ENCODE data around the gene INAVA.

INAVA gene

GRCh38 chr1:200875416-200875815, 19.3 kb upstream of the INAVA start:
- DNase-seq (ENCODE audit: low read depth), result no peak

- no peak for DNase-seq (ENCODE audit: low read depth)
Measured at GRCh38 chr1:200877010-200877409, 17.7 kb upstream of the INAVA start.

DNA sequence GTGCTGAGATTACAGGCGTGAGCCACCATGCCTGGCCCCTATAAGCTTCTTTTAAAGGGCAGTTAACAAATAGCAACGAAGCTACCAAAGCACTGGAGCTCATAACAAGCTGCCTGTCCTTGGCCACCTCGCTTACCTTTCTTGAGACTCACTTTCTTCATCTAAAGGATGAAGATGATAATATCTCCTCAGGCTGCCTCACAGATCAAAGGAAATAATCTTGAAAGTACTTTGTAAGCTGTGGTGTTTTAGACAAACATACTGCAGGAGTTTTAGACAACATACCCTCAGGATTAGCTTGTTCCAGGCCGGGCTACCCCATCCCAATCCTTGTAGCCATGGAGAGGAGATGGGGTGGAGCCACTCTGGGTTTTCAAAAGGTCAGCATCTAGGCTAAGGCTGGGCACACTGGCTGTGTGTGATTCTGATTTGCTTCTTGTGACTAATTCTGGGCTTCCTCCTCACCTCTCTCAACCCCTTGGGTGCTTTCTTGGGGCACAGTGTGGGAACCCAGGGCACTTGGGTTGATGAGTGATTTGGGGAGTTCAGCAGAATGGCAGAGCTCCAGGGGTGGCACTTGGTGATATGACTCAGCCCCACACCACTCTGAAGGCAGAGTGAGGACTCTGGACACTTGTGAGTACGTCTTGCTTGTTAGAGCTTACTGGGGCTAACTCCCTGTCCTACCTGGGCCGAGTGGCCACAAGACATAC, 16.7 kb upstream of the INAVA start:
- peak; percentile 21 for DNase-seq (ENCODE audit: low read depth)

- no peak for DNase-seq (ENCODE audit: low read depth)
Measured at GRCh38 chr1:200880212-200880611, 14.5 kb upstream of the INAVA start.

DNA sequence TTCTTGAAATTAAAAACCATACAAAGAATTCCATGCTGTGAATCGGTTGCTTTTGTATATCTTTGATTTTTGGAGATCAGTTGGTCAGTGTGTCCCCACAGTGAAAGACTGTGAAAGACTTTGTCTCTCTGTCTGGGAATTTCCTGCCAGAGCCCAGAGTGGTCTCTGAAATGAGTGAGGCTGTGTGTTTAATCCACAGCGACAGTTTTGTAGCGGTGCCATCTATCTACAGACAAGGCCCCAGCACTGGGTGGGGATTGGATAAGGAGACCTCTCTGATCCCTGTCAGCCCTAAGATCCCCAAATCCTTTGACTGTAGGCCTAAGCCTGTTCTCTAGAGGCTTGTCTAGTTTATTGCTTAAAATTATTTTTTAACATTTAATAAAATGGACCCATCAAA, 11.6 kb upstream of the INAVA start:
- no peak for DNase-seq (ENCODE audit: low read depth)

- DNase-seq (ENCODE audit: low read depth), result no peak
Measured at GRCh38 chr1:200885623-200886402, 8.9 kb upstream of the INAVA start.

GRCh38 chr1:200886594-200886993, 8.1 kb upstream of the INAVA start:
- no peak for DNase-seq (ENCODE audit: low read depth)

GRCh38 chr1:200887036-200887435, 7.7 kb upstream of the INAVA start:
- no peak for DNase-seq (ENCODE audit: low read depth)

DNA sequence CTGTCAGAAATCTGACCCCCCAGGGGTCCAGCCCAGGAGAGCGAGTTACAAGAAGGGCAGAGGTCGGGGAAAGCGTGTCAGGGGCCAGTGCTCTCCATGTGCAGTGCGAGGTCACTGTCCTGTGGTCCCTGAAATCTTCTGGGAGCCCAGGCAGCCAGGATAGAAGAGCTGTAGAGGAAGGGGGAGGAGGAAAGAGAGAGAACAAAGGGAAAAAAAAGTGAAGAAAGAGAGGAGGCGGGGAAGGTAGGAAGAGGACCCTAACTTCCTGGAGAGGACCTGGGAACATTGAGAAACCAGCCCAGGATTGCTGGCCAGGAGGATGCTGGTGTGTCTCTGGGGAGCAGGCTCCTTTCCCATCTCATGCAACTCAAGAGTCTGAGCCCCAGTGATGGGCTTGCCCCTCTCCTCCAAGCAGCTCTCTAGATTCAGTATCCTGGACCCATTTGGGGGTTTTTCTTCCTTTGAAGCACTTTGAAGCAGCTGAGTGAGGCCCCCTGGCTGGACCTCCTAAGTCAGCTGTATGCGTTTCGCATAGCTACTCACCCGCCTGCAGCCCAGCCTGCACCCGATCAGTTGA, 6.8 kb upstream of the INAVA start:
- DNase-seq (ENCODE audit: low read depth), result no peak

DNA sequence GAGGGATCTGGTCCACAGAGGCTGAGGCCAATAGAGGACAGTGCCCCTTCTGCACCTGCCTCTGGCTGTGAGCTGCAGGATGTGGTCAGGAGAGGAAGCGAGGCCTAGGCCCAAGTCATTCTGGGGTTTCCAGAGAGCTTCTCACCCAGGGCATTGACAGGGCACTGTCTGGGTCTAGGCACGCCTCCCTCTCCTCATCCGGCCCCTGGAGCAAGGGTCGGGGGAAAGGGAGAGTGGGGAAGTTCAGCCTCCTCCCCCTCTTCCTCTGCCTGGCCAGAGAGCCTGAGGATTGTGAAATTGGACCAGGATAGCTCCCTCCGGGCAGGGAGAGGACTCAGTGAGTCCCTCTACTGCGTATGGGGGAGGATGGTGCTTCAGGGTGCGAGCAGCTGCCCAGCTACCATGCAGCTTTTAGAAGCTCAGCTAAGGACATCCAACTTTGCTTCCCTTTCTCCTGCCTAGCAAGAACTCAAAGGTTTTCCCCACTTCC, 6.3 kb upstream of the INAVA start:
- peak; percentile 43 for DNase-seq (ENCODE audit: low read depth)

DNA sequence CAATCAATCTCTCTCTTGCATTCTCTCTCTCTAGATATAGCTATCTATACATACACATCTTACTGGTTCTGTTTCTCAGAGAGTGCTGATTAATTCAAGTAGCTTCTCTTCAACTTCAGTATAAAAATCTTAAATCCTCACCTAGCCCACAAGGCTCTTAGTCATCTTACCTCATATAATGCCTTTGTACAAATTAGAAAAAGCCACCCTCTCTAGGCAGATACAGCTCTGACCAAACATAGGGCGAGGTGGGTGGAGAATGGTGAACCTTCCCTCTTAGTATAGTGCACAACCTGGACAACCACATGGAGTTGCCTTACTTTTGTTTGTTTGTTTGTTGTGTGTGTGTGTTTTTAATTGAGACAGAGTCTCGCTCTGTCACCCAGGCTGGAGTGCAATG, 5.1 kb upstream of the INAVA start:
- DNase-seq (ENCODE audit: low read depth), result no peak

- no peak for DNase-seq (ENCODE audit: low read depth)
Measured at GRCh38 chr1:200890027-200890426, 4.7 kb upstream of the INAVA start.

- DNase-seq (ENCODE audit: low read depth), result no peak
Measured at GRCh38 chr1:200890818-200891773, 3.6 kb upstream of the INAVA start.

DNA sequence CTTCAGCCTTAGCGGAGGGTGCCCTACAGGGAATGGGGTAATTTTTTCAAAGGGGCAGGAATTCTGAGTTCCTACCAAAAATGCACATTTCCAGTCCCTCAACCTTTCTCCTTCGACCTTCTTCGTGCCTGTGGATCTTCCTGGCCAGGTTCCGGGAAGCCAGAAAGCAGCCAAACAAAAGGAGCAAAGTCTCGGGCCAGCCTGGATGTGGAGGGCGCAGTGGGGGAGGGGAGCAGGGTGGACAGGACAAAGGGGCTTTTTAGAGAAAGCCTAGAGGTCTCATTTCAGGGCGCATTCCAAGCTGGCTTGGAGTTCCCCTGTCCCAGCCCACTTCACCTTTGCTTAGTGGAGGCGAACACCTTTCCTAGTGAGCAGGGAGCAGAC, 2.9 kb upstream of the INAVA start:
- DNase-seq (ENCODE audit: low read depth), result no peak

GRCh38 chr1:200892546-200892945, 2.2 kb upstream of the INAVA start:
- no peak for DNase-seq (ENCODE audit: low read depth)

DNA sequence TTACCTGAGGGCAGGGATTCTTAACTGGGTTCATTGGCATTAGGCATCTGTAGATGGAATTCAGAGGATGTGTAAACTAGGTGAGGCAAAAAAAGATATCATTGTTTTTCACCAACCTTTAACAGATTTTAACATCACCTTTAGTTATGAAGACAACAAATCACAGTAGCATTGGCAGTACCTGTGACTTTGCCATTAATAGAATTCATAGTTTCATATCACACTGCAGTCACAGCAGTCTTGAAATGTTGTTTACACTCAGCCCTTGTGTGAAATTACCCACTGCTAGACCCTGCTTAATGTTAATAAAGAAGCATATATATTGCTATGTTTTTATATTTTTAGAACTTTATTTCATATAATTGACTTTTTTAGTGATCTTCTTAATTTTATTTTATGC, 1.7 kb upstream of the INAVA start:
- DNase-seq (ENCODE audit: low read depth), result no peak

GRCh38 chr1:200893411-200893901, 1.2 kb upstream of the INAVA start:
- DNase-seq (ENCODE audit: low read depth), result no peak

- no peak for DNase-seq (ENCODE audit: low read depth)
Measured at GRCh38 chr1:200895443-200895789, 716 bp downstream of the INAVA start.

GRCh38 chr1:200895801-200896530, 1.3 kb downstream of the INAVA start:
- DNase-seq (ENCODE audit: low read depth), result no peak

DNA sequence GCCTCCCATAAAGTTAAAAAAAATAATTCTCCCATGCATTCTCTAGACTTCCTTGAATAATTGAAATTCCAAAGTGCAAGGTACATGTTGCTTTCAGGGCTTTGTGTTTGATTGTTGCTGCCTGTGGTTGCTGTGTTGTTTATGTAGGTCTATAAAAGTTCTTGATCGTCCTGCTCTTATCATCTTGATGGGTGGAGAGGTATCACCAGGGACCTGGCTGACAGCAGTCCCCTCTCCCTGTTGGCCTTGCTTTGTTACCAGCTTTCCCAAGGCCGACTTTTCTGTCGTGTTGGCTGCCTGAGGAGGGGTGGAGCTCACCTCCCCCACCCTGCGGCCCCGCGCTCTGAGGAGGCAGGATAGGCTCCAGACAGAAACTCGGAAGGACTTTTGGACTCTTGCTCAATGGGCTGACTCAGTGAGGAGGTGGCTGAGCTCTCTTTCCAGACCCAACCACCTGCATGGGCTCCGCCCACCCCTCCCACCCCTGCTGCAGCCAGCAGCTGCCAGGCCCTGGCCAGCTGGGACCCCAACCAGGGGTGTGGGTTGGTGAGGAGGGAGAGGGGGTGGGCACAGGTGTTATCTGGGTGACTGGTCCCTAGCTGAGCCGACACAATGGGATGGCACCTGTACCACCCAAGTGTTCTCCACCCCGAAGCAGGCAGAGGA, 2.0 kb downstream of the INAVA start:
- DNase-seq (ENCODE audit: low read depth), result no peak

GRCh38 chr1:200897259-200897658, 2.6 kb downstream of the INAVA start:
- DNase-seq (ENCODE audit: low read depth), result no peak

Measured in T-helper 22 cell (primary cell).